Parathyroid adenoma (tissue), 2 donors: Measurements from ENCODE around the gene TESMIN.

ENCODE experiments used
- H2AFZ ChIP-seq: fragments of 300-600 bp; sonication (generic); one replicate; pipeline ENCODE4 v1.7.0; 2017; ENCODE audit warnings: antibody characterized with exemption, mild to moderate bottlenecking
- H3K27ac ChIP-seq: fragments of 300-600 bp; sonication (generic); one replicate; pipeline ENCODE4 v1.7.0; 2017
- H3K27me3 ChIP-seq: fragments of 300-600 bp; sonication (generic); one replicate; pipeline ENCODE4 v1.7.0; 2017; ENCODE audit warnings: low read length; ENCODE audit not compliant: control insufficient read depth, insufficient read depth
- H3K36me3 ChIP-seq: fragments of 300-600 bp; sonication (generic); one replicate; pipeline ENCODE4 v1.7.0; 2017; ENCODE audit warnings: low read length; ENCODE audit not compliant: control insufficient read depth, insufficient read depth
- H3K4me1 ChIP-seq: fragments of 300-600 bp; sonication (generic); one replicate; pipeline ENCODE4 v1.7.0; 2017; ENCODE audit warnings: control low read depth
- H3K4me2 ChIP-seq: fragments of 300-600 bp; sonication (generic); one replicate; pipeline ENCODE4 v1.7.0; 2017; ENCODE audit warnings: low read length
- H3K4me3 ChIP-seq: fragments of 300-600 bp; sonication (generic); one replicate; pipeline ENCODE4 v1.7.0; 2017; ENCODE audit warnings: low read depth, low read length
- H3K79me2 ChIP-seq: fragments of 300-600 bp; sonication (generic); one replicate; pipeline ENCODE4 v1.7.0; 2017; ENCODE audit warnings: control low read depth
- H3K9ac ChIP-seq: fragments of 300-600 bp; sonication (generic); one replicate; pipeline ENCODE4 v1.7.0; 2017; ENCODE audit warnings: mild to moderate bottlenecking
- H3K9me3 ChIP-seq: fragments of 300-600 bp; sonication (generic); one replicate; pipeline ENCODE4 v1.7.0; 2017; ENCODE audit warnings: low read length; ENCODE audit not compliant: control insufficient read depth
- CTCF ChIP-seq: fragments of 300-600 bp; sonication (generic); IDR thresholded peaks from one replicate; pipeline ENCODE4 v1.7.0; 2017; ENCODE audit warnings: antibody characterized with exemption, mild to moderate bottlenecking
- donor health status: primary hyperparathyroidism.

The TESMIN gene

GRCh38 chr11:68784653-68785052 lies 33.3 kb upstream of the TESMIN start:
- Histone ChIP-seq H3K79me2 (no peaks in the 10 kb centered on the region), H3K27me3 (no peaks in the 10 kb centered on the region), H3K27ac (no peak overlapping the region), H3K4me3 (no peak overlapping the region), H3K9ac (no peak overlapping the region), H3K4me1 (no peaks in the 10 kb centered on the region), H3K4me2 (no peak overlapping the region), H3K36me3 (no peaks in the 10 kb centered on the region), H3K9me3 (no peaks in the 10 kb centered on the region), H2AFZ (no peak overlapping the region)
- TF ChIP-seq CTCF, result no peak

DNA sequence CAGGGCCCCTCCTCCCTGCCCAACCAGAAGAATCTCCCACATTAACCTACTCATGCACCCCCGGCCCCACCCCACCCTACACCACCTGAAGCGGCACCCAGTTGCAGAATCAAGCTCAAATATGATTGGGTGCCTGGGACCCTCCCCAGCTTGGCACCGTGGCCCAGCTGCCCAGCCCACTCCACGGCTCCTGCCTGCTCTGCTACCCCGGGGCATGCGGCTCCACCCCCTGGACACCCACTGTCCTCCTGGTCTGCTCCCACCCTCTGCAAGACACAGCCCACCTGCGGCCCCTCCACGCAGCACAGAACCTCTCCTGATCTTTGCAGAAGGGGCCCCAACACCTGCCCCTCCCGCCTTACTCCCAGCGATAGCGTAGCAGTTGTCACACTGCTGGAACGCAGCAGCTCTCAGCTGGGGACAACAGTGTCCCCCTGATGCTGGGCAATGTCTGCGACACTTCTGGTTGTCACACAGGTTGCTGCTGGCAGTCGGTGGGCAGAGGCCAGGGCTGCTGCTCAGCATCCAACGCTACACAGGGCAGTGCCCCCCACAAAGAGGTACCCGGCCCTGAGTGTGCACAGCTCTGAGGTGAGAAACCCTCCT lies 32.0 kb upstream of the TESMIN start:
- H2AFZ ChIP-seq, result no peak overlapping the region
- H3K27me3 ChIP-seq, result no peaks in the 10 kb centered on the region
- no peaks in the 10 kb centered on the region for H3K4me1 ChIP-seq
- H3K4me3 ChIP-seq, result no peak overlapping the region
- no peak for TF ChIP-seq CTCF
- no peaks in the 10 kb centered on the region for H3K9me3 ChIP-seq
- H3K9ac ChIP-seq, result no peak overlapping the region
- H3K27ac ChIP-seq, result no peak overlapping the region
- H3K36me3 ChIP-seq, result no peaks in the 10 kb centered on the region
- H3K4me2 ChIP-seq, result no peak overlapping the region
- no peaks in the 10 kb centered on the region for H3K79me2 ChIP-seq

DNA sequence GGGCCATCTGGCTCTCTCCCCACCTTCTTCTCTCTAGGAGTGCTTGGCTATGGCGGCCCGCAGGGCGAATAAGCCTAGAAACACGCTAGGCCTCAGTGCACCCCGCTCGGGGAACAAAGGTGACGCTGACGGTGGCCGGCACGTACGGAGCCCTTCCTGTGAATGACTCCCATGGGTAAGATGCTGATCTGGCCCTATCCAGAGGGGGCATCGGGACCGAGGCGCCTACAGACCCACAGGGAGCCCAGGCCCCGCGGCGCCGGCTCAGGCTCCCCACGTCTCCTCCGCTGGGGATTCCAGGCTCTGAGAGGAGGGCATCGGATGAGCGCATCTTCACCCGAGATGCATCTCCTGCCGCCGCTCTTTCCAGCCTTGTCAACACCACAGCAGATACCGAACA lies 31.4 kb upstream of the TESMIN start:
- H3K27me3 ChIP-seq, result no peaks in the 10 kb centered on the region
- H3K4me2 ChIP-seq, result no peak overlapping the region
- no peak for TF ChIP-seq CTCF
- no peaks in the 10 kb centered on the region for H3K79me2 ChIP-seq
- H3K36me3 ChIP-seq, result no peaks in the 10 kb centered on the region
- no peak overlapping the region for H2AFZ ChIP-seq
- H3K27ac ChIP-seq, result no peak overlapping the region
- no peak overlapping the region for H3K9ac ChIP-seq
- H3K4me3 ChIP-seq, result no peak overlapping the region
- H3K4me1 ChIP-seq, result no peaks in the 10 kb centered on the region
- no peaks in the 10 kb centered on the region for H3K9me3 ChIP-seq

DNA sequence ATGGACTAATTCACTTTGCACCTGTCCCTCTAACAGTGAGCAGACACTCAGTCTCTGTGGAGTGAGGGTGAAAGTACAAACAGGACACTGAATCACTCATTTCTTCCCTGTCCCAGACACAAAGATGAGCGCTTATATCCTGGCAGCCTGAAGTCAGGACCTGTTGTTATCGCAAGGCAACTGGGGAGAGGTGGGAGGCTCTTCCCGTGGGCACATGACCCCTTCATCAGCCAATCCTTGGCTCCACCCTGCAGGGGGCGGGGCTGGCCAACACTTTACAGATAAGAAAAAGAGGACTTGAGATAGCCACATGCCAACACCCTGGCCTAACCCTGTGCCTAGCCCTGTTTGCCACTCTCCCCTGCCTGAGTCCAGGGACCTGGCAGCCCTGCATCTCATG lies 29.5 kb upstream of the TESMIN start:
- no peaks in the 10 kb centered on the region for H3K36me3 ChIP-seq
- no peak overlapping the region for H3K4me2 ChIP-seq
- H3K27ac ChIP-seq, result no peak overlapping the region
- no peak for TF ChIP-seq CTCF
- no peaks in the 10 kb centered on the region for H3K9me3 ChIP-seq
- H3K4me1 ChIP-seq, result no peaks in the 10 kb centered on the region
- H2AFZ ChIP-seq, result no peak overlapping the region
- no peak overlapping the region for H3K9ac ChIP-seq
- H3K4me3 ChIP-seq, result no peak overlapping the region
- H3K79me2 ChIP-seq, result no peaks in the 10 kb centered on the region
- H3K27me3 ChIP-seq, result no peaks in the 10 kb centered on the region

DNA sequence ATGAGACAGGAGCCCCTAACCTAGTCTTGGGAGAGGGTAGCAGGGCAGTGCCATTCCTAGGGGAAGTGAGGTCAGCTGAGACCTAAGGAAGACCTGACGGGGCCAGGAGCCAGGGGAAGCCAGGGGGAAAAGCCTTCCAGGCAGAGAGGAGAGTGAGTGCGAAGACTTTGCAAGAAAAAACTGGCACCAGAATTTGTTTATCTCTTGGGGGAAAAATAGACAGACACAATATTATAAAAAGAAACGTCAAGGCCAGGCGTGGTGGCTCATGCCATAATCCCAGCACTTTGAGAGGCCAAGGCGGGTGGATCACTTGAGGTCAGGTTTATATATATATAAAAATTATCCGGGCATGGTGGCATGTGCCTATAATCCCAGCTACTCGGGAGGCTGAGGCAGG lies 26.9 kb upstream of the TESMIN start:
- H3K9ac ChIP-seq, result no peak overlapping the region
- H3K4me1 ChIP-seq, result no peaks in the 10 kb centered on the region
- no peak overlapping the region for H2AFZ ChIP-seq
- H3K4me2 ChIP-seq, result no peak overlapping the region
- H3K36me3 ChIP-seq, result no peaks in the 10 kb centered on the region
- no peak overlapping the region for H3K27ac ChIP-seq
- no peaks in the 10 kb centered on the region for H3K9me3 ChIP-seq
- H3K79me2 ChIP-seq, result no peaks in the 10 kb centered on the region
- no peak for TF ChIP-seq CTCF
- H3K4me3 ChIP-seq, result no peak overlapping the region
- no peaks in the 10 kb centered on the region for H3K27me3 ChIP-seq
